Right renal cortex interstitium (tissue), 3 donors: Measurements from ENCODE around the gene CYTH3. TPM values are rescaled to one million over a fixed set of nuclear protein-coding genes. Genes with fewer than 3 reads are reported as not detected.
"Not testable (repeated sequence)": the region's sequence is repeated elsewhere in the genome, so short reads cannot be mapped to it uniquely, and the experiment has no call there.

ENCODE experiments used
- DNase-seq, 3 donors: peaks; one replicate each; pipeline ENCODE4 v3.0.0-alpha.2; 2013; ENCODE audit warnings: low read depth in 3 of 3, low spot score in 2 of 3
- polyA plus RNA-seq, 3 donors: library from polyadenylated mRNA; unstranded; fragments of 120-200 nt; gene quantifications; one replicate each; pipeline ENCODE4 v1.2.1, GENCODE V29; 2013; ENCODE audit not compliant: insufficient read length in 3 of 3

The CYTH3 gene
- polyA plus RNA-seq, 3 donors = 33.0 to 36.2 (median 33.4) TPM

DNA sequence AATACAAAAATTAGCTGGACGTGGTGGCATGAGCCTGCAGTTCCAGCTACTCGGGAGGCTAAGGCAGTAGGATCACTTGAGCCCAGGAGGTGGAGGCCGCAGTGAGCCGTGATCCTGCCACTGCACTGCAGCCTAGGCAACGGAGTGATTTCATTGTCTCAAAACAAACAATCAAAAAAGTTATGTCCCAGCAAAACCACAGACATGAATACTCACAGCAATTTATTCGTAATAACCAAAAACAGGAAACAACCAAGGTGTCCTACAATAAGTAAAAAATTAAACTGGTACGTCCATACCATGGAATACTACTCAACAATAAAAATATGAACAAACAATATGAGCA, 11.6 kb upstream of the CYTH3 start:
- DNase-seq = no peak

- not testable (repeated sequence) for DNase-seq
These were observed 11.1 kb upstream of the CYTH3 start for GRCh38 chr7:6283391-6284054.

- DNase-seq = no peak
These were observed 7.5 kb upstream of the CYTH3 start for GRCh38 chr7:6279937-6280336.

- DNase-seq = no peak
These were observed 6.9 kb upstream of the CYTH3 start for GRCh38 chr7:6279341-6279740.

DNA sequence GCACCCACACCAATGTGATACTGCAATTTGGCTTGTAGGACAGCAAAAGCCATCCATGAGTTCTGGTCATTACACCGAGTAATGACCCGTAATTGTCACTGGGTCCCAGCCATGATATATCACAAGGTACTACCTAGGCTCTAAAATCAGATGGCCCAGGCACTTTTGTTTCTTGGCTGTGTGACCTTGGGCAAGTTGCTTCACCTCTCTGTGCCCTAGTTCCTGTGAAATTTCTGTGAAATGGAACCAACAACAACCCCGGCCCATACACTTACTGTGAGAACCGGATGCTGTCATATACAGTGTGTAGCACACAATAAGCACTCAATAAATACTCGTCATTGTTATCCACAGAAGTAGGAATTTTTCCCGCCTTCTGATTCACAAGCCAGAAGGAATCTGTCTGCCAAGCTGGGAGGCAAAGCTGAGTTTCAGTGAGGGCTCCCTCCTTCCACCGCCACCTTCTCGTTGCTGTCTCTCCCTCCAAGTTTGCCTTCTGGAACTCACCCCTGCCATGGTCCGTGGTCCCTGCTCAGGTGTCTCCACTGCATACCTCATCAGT, 6.4 kb upstream of the CYTH3 start:
- DNase-seq = no peak

- DNase-seq = no peak
These were observed 5.1 kb upstream of the CYTH3 start for GRCh38 chr7:6277476-6277875.

DNA sequence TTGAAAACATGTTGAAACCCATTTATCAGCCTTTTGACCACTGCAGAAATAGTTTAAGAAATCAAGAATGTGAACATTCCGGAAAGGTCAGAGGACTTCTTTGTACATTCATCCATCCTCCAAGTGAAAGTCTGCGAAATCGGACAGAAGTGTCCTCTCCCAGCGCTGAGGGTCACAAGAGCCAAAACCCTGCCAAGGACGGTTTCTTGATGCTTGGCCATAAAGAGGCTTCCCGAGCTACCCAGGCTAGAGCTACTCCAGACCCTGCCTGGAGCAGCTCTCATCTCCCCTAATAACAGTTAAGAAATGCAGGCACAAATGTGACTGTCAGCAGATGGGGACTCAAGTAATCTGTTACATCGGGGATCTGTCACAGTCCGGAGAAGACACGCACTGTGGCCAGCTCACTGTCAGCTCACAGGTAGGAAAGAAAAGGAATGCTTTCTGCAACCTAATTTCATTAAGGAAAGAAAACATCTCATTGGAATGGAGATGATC, 4.5 kb upstream of the CYTH3 start:
- DNase-seq = no peak

- no peak for DNase-seq
These were observed 2.3 kb upstream of the CYTH3 start for GRCh38 chr7:6274743-6275142.

GRCh38 chr7:6273917-6274630, 1.6 kb upstream of the CYTH3 start:
- DNase-seq = no peak

DNA sequence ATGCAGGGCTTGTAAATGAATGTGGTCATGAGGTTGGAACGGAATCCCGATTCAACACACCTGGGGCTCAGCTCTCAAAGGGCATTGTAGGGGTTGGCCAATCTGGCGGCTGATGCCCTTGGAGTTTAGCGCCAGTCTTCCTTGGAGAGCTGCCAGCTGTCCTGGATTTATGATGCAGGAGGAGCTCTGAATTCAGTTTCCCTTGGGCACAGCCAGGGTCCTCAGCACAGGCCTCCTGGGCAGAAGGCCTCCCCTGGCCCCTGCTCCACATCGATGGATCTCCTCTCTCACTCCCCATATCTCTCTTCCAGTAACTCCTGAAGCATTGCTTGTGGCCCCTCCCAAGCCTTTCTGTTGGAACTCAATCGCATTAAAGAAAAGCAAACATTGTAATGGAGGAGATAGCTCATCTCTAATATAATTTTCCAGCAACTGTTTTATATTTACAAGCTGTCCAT, 985 bp upstream of the CYTH3 start:
- DNase-seq = no peak

- no peak for DNase-seq
These were observed 557 bp downstream of the CYTH3 start for GRCh38 chr7:6271694-6272440.

GRCh38 chr7:6271060-6271658, 1.3 kb downstream of the CYTH3 start:
- no peak for DNase-seq

DNA sequence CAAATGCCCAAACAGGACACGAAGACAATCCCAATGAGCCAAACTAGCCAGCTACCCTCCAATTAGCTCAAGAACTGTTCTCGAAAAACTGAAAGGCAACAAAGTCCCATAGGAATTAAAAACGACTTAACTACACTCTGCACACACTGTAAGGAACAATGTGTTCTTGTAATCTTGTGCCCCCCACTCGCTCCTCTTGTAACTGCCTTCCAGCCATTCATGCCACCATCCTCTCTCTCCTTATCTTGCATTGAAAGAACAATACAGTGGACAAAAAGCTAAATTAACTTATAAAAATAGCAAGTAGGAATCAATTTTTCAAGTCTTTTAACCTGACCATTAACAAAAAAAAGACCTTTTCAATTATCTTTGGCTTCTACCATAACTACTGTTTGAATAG, 2.9 kb downstream of the CYTH3 start:
- no peak for DNase-seq

DNA sequence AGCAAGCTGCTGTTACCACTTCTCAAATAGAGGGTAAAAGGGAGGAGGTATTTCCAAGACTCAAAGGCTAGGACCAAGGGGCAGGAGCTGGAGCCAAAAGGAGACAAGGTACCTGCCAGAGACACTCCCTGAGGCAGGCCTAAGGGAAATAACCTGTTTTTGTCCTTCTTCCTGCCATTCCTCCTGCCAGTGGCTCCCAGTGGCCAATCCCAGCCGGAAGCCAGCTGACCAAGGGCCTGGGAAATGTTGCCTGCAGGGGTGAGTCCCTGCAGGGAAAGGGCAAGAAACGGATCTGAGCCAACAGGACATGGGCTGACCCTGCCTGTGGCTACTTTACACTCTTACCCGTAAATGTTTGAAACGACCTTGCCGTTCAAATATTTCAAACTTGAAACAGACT, 3.5 kb downstream of the CYTH3 start:
- no peak for DNase-seq

DNA sequence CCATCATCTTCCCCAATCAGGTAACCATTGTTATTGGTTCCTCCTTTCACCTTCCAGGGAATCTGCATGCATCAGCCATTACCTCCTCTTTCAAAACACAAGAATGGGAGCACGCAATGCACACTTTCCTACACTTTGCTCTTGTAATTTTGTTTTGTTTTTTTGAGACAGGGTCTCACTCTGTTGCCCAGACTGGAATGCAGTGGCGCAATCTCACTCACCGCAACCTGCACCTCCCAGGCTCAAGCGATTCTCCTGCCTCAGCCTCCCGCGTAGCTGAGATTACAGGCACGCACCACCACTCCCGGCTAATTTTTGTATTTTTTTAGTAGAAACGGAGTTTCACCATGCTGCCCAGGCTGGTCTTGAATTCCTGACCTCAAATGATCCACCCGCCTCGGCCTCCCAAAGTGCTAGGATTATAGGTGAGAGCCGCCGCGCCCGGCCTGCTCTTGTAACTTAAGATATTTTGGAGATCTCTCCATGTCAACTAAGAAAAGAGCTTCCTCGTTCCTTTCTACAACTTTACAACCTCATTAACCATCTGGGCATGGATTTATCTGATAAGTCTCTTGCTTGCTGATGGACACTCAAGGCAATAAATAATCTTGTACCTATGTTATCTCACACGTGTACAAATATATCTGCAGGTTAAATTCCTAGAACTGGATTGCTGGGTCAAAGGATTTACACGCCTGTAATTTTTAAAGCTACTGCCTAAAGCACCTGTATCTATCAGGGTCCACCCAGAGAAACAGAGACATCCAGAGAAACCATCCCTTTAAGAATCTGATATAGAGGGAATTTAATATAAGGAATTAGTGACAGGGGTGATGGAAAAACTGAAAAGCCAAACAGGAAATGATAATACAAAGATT, 4.2 kb downstream of the CYTH3 start:
- no peak for DNase-seq

DNA sequence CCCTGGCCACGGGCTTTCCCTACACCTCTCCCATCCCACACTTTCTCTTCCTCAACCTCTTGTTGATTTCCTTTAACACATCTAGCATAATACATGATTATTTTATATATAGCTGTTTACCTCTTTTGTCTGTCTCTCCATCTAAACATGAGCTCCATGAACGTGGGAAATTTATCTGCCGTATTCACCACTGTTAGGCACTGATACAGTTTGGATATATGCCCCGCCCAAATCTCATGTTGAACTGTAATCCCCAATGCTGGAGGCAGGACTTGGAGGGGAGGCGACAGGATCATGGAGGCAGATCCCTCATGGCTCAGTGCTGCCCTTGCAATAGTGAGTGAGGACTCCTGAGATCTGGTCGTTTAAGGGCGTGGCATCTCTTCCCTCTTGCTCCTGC, 5.7 kb downstream of the CYTH3 start:
- DNase-seq = no peak

- no peak for DNase-seq
These were observed 10.2 kb downstream of the CYTH3 start for GRCh38 chr7:6262221-6262620.

GRCh38 chr7:6261699-6262098, 10.7 kb downstream of the CYTH3 start:
- no peak for DNase-seq

- no peak for DNase-seq
These were observed 11.9 kb downstream of the CYTH3 start for GRCh38 chr7:6260291-6261187.
